SIG-M5 treated with dmso at 0.1 percent for 504 hours (cell line): ENCODE data around the gene CIAO2B.
"Not testable (repeated sequence)": the region's sequence is repeated elsewhere in the genome, so short reads cannot be mapped to it uniquely, and the experiment has no call there.

Experiments
- DNase-seq: peaks from one replicate; lab custom pipeline; 2025; ENCODE audit not compliant: unreplicated experiment; lab: John Stamatoyannopoulos, UW

Gene CIAO2B

GRCh38 chr16:66956154-66956457, 21.9 kb upstream of the CIAO2B start:
- not testable (repeated sequence) for DNase-seq

GRCh38 chr16:66955363-66956153, 21.4 kb upstream of the CIAO2B start:
- not testable (repeated sequence) for DNase-seq

DNA sequence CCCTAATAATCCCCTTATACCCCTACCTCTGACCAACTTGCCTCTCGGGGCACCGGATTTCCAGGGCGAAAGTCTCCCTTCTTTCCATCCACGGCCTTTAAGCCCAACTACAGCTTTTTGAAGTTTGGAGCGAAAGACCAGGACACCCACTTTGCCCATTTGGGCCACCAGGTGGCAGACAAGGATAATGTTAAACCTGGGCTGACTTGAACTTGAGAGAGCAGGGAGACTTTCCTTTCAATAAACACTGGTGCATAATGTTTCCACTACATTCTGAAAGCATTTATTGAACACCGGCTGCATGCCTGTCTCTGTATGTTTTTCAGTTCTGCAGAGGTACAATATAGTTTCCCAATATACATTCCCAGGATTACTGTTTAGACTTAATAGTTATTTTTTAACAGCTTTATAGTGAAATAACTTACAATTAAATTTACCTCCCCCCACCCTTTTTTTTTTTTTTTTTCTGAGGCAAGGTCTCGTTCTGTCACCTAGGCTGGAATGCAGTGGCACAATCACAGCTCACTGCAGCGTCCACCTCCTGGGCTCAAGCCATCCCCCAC, 20.0 kb upstream of the CIAO2B start:
- peak; percentile 67 for DNase-seq

DNA sequence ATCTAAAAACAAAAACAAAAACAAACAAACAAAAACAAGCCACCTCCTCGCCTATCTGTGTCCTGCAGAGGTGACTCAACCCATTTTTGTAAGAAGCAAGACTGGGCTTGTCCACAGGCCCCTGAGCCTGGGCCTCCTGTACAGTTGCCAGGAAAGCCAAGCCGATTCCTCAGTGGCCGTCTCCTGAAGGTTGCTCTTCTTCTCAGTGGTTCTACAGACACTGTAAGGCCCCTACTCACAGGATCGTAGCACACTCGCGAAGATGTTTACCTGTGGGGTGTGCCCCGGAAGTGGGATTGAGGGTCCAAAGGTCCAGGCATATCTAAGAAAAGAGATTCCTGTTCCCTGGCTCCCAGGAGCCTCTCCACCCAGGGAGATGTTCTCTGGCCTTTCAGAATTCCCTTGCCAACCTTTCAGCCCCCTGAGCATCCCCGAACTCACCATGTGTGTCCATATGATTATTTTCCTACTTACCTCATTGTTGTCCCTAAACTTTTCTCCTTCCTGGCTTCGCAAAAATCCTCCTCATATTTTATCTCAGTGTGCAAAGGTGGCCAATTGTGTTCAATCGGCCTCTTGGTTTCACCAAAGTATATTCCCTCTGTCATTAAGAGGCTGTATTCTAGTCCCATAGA, 19.4 kb upstream of the CIAO2B start:
- DNase-seq: no peak

DNA sequence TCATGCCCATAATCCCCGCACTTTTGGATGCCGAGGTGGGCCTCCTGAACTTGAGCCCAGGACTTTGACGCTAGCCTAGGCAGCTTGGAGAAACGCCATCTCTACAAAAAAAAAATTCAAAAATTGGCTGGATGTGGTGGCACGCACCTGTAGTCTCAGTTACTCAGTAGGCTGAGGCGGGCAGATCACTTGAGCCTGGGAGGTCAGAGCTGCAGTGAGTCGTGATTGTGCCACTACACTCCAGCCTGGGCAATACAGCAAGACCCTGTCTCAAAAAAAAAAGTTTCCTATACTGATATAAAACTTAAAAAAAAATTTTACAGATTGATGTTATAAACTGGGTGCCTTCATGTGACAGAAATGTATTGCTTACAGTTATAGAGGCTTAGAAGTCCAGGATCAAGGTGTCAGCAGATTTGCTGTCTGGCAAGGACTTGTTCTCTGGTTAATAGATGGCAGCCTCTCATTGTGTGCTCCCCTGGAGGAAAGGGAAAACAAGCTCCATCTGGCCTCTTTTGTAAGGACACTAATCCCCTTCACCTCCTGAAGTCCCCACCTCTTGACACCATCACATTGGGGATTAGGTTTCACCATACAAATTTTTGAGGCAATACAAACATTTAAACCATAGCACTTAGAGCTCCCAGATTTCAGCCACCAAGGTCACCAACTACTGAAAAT, 18.4 kb upstream of the CIAO2B start:
- DNase-seq: no peak

GRCh38 chr16:66950971-66951790, 17.0 kb upstream of the CIAO2B start:
- no peak for DNase-seq

- no peak for DNase-seq
These were observed 16.2 kb upstream of the CIAO2B start for GRCh38 chr16:66950437-66950836.

DNA sequence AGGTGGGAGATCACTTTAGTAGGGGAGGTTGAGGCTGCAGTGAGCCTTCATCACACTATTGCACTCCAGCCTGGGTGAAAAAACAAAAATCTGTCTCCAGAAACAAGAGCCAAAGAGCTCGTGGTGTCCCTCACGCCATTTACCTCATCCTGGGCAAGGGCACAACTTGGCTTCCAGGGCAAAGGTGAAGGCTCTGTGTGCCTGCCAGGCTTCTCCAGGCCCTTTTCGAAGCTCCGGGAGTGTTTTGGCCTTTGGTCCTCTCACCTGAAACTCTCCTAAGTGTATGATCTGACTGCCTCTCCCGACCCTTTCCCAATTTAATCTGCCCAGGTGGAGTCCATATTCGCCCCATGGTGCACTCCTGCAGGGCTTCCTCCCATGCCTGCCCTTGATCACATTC, 15.3 kb upstream of the CIAO2B start:
- DNase-seq: no peak

DNA sequence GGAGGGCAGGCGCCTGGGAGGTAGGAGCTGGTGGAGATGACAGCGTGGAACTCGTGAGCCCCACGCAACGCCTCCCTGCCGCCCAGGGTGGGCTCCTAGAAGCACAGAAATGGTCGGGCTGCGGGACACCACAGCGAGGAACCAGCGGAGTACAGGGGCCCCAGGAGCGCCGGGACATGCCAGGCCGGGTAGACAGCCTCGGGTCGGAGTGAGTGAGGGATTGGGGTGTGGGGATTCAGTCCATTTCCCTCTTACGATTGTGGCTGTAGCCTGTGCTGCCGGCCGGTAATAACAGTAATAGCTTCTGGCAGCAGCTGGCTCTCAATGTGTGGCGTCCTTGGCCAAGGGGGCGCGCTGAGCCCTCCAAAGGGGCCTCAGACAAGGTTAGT, 14.6 kb upstream of the CIAO2B start:
- DNase-seq: no peak

- DNase-seq: no peak
These were observed 14.1 kb upstream of the CIAO2B start for GRCh38 chr16:66948134-66948836.

DNA sequence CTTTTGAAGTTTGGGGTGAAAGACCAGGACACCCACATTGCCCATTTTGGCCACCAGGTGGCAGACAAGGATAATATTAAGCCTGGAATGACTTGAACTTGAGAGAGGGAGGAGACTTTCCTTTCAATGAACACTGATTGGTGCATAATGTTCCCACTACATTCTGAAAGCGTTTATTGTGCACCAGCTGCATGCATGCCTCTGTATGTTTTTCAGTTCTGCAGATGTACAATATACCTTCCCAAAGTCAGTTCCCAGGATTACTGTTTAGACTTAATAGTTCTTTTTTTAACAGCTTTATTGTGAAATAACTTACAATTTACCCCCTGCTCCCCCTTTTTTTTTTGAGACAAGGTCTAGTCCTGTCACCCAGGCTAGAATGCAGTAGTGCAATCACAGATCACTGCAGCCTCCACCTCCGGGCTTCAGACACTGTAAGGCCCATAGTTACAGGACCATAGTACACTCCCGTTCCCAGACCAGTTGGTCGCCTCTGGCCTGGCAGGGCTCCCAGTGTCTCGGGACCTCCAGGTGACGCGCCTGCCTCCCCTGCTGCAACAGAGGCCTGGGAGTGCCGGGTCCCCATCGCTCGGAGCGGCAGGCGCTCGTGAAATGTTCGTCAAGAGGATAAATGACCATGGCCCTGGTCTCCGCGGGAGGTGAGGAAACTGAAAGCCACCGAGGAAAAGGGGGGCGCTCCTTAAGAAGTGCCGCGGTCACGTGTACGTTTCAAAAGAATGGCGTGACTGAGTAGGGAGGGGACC, 13.3 kb upstream of the CIAO2B start:
- peak; percentile 80 for DNase-seq

GRCh38 chr16:66946974-66947301, 12.7 kb upstream of the CIAO2B start:
- DNase-seq: no peak

- no peak for DNase-seq
These were observed 12.3 kb upstream of the CIAO2B start for GRCh38 chr16:66946541-66946940.

DNA sequence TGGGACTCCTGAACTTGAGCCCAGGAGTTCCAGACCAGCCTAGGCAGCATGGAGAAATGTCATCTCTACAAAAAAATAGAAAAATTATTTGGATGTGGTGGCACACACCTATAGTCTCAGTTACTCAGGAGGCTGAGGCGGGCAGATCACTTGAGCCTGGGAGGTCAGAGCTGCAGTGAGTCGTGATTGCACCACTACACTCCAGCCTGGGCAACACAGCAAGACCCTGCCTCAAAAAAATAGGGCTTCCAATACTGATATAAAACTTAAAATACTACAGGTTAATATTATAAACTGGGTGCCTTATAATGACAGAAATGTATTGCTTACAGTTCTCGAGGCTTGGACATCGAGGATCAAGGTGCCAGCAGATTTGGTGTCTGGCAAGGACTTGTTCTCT, 11.7 kb upstream of the CIAO2B start:
- DNase-seq: no peak

DNA sequence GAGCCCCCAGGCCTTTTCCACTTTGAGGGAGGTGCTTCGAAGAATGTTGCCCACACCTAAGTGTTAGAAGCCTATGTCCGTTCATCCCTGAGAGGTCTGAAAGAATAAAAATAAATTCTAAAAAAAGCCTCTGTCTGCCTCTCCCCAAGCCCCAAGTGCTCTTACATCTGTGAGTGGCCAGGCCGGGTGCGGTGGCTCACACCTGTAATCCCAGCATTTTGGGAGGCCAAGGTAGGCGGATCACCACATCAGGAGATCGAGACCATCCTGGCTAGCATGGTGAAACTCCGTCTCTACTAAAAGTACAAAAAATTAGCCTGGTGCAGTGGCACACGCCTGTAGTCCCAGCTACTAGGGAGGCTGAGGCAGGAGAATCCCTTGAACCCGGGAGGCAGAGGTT, 10.8 kb upstream of the CIAO2B start:
- DNase-seq: not testable (repeated sequence)

DNA sequence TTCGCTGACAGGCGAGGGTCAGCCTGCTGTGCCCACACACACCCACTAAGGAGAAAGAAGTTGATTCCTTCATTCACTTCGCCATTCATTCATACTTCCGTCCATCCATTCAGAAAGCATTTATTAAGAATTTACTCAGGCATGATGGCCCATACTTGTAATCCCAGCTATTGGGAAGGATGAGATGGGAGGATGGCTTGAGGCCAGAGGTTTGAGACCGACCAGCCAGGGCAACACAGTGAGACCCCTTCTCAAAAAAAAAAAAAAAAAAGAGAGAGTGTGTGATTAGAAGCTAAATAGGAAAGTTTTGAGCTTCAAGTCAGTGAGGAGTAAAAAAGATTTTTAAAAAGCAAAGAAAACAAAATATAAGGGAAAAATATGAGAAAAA, 9.8 kb upstream of the CIAO2B start:
- no peak for DNase-seq

DNA sequence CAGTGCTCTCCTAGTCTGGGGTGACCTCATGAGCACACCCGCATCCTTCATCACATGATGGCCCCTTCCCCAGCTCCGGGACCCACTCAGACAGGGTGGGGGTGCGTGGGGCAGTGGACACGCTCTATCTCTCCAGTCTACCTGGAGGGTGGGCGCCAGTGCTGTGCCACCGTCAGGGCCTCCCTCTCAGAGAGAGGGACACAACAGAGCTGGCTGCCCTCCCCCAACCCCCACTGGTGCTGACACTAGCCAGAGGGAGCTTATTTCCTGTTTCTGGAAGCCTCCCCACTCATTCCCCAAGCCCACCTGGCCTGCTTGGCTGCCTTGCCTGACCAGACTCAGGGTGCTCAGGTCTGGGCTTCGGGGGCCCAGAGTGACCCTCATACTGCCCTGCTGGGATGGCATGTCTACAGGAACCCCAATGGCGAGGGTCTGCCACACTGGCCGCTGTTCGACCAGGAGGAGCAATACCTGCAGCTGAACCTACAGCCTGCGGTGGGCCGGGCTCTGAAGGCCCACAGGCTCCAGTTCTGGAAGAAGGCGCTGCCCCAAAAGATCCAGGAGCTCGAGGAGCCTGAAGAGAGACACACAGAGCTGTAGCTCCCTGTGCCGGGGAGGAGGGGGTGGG, 9.3 kb upstream of the CIAO2B start:
- no peak for DNase-seq

GRCh38 chr16:66942981-66943380, 8.8 kb upstream of the CIAO2B start:
- no peak for DNase-seq

DNA sequence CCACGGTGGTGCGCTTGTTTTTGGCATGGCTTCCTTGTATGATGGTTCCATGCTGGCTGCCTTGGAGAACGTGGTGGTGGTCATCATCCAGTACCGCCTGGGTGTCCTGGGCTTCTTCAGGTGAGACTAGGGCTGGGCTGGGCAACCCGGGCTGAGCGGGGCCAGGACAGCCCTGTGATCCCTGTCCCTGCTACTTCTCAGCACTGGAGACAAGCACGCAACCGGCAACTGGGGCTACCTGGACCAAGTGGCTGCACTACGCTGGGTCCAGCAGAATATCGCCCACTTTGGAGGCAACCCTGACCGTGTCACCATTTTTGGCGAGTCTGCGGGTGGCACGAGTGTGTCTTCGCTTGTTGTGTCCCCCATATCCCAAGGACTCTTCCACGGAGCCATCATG, 6.0 kb upstream of the CIAO2B start:
- DNase-seq: no peak

DNA sequence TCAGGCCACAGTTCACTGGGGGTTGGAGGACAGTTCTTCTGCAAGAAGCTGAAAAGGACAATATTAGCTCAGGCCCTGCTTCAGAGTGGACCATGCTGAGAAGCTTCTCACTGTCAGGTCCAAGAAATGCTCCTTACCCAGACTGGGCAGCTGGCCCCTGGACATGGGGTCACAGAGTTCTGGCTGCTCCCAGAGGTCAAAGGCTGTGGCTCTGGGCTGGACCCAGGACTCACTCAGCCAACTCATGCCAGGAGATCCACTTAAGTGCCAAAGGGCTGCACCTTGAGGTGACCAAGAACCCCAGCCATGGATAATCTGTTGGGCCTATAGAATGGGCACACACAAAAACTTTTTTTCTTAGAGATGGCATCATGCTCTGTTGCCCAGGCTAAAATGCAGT, 5.2 kb upstream of the CIAO2B start:
- DNase-seq: no peak
